H1 (cell line): Measurements from ENCODE around the gene ANK2. TPM values are rescaled to one million over a fixed set of nuclear protein-coding genes. Genes with fewer than 3 reads are reported as not detected.

Experiments
- CTCF ChIA-PET: fragments of 300-600 bp; sonication (Branson Sonifier 250); formaldehyde crosslinking; loops from one replicate; lab custom pipeline; 2021; ENCODE audit not compliant: partially characterized antibody; lab: Charles Lee
- POLR2A ChIA-PET: fragments of 300-600 bp; sonication (Branson Sonifier 250); formaldehyde crosslinking; loops from one replicate; lab custom pipeline; 2021; ENCODE audit warnings: inconsistent platforms; ENCODE audit not compliant: partially characterized antibody; lab: Charles Lee
- DNase-seq, 2 experiments: peaks; one replicate each; pipeline versions ENCODE4 v3.0.0 to v3.0.0-alpha.2; 2010 to 2022; ENCODE audit warnings: low spot score in 2 of 2, low read depth in 1 of 2, mixed read lengths in 1 of 2
- FAIRE-seq: peaks from 2 replicates; lab custom pipeline; 2011; peaks lifted over from hg19 to GRCh38; lab: Jason Lieb, UNC
- H2AFZ ChIP-seq: 2 replicates; pipeline ENCODE4 v1.8.1; 2012; ENCODE audit warnings: low read length, inconsistent platforms
- H2AK5ac ChIP-seq: 2 replicates; pipeline ENCODE4 v1.6.1; 2013; ENCODE audit warnings: low read depth, low read length
- H2BK120ac ChIP-seq: replicated peaks from 2 replicates; pipeline ENCODE3; 2013; ENCODE audit warnings: low read depth, low read length, inconsistent platforms
- H2BK12ac ChIP-seq: 2 replicates; pipeline ENCODE4 v1.6.1; 2013; ENCODE audit warnings: low read depth, low read length
- H2BK15ac ChIP-seq: 2 replicates; pipeline ENCODE4 v1.6.1; 2013; ENCODE audit warnings: low read length
- H2BK20ac ChIP-seq: 2 replicates; pipeline ENCODE4 v1.6.1; 2013; ENCODE audit warnings: low read length
- H2BK5ac ChIP-seq: 2 replicates; pipeline ENCODE4 v1.6.1; 2013; ENCODE audit warnings: low read depth, low read length
- H3K14ac ChIP-seq: 2 replicates; pipeline ENCODE4 v1.6.1; 2013; ENCODE audit warnings: inconsistent platforms; ENCODE audit not compliant: insufficient read length
- H3K18ac ChIP-seq: 2 replicates; pipeline ENCODE4 v1.6.1; 2013; ENCODE audit warnings: low read length; ENCODE audit errors: extremely low read depth
- H3K23ac ChIP-seq: 2 replicates; pipeline ENCODE4 v1.6.1; 2013; ENCODE audit warnings: inconsistent platforms; ENCODE audit not compliant: insufficient read length
- H3K23me2 ChIP-seq: 2 replicates; pipeline ENCODE4 v1.6.1; 2013; ENCODE audit warnings: low read depth, low read length
- H3K27ac ChIP-seq: 2 replicates; pipeline ENCODE4 v1.6.1; 2011; ENCODE audit warnings: low read depth, low read length, inconsistent platforms
- H3K27me3 ChIP-seq, 4 experiments: replicated peaks in 1 of 4; 1 replicate in 1 of 4; 2 replicates in 3 of 4; pipeline versions ENCODE4 v1.6.1 to v1.8.1; 2011 to 2013; ENCODE audit warnings: low read length in 3 of 4, mild to moderate bottlenecking in 3 of 4, inconsistent platforms in 2 of 4, mixed read lengths in 2 of 4, moderate library complexity in 1 of 4; ENCODE audit not compliant: control insufficient read depth in 3 of 4, insufficient read depth in 3 of 4; ENCODE audit errors: extremely low read depth in 1 of 4
- H3K36me3 ChIP-seq, 4 experiments: 2 replicates each; pipeline versions ENCODE4 v1.6.1 to v1.8.1; 2011 to 2013; ENCODE audit warnings: mild to moderate bottlenecking in 4 of 4, low read length in 3 of 4, moderate library complexity in 2 of 4, control low read depth in 1 of 4, inconsistent platforms in 1 of 4; ENCODE audit not compliant: insufficient read depth in 4 of 4, control insufficient read depth in 2 of 4
- H3K4ac ChIP-seq: replicated peaks from 2 replicates; pipeline ENCODE3; 2013; ENCODE audit warnings: low read length, low read depth, mixed read lengths, inconsistent platforms; ENCODE audit not compliant: insufficient read length
- H3K4me1 ChIP-seq, 4 experiments: replicated peaks in 1 of 4; 1 replicate in 1 of 4; 2 replicates in 3 of 4; pipeline versions ENCODE4 v1.6.1 to v1.8.1; 2011 to 2013; ENCODE audit warnings: low read length in 3 of 4, inconsistent platforms in 2 of 4, mixed read lengths in 1 of 4; ENCODE audit not compliant: insufficient read depth in 4 of 4, control insufficient read depth in 3 of 4
- H3K4me2 ChIP-seq, 2 experiments: 2 replicates each; pipeline versions ENCODE4 v1.6.1 to v1.8.1; 2011 to 2013; ENCODE audit warnings: low read depth in 2 of 2, low read length in 2 of 2, control low read depth in 1 of 2, inconsistent platforms in 1 of 2, mild to moderate bottlenecking in 1 of 2; ENCODE audit not compliant: insufficient read depth in 1 of 2
- H3K4me3 ChIP-seq, 4 experiments: fragments of 200-600, 300-600 bp in 1 of 4; sonication (generic), shearing (Covaris generic), sonication (Bioruptor Twin) in 1 of 4; 2 replicates each; pipeline versions ENCODE4 v1.5.1 to v1.8.1; 2011 to 2016; ENCODE audit warnings: low read length in 4 of 4, low read depth in 3 of 4, control low read depth in 2 of 4, inconsistent platforms in 2 of 4, mild to moderate bottlenecking in 2 of 4, mixed read lengths in 1 of 4, moderate library complexity in 1 of 4; ENCODE audit not compliant: insufficient read depth in 2 of 4; ENCODE audit errors: extremely low read depth in 1 of 4
- H3K56ac ChIP-seq: replicated peaks from 2 replicates; pipeline ENCODE3; 2013; ENCODE audit warnings: low read depth, mild to moderate bottlenecking, mixed read lengths, low read length, inconsistent platforms; ENCODE audit not compliant: insufficient read length
- H3K79me1 ChIP-seq: 2 replicates; pipeline ENCODE4 v1.6.1; 2013; ENCODE audit warnings: low read depth, low read length, control low read depth
- H3K79me2 ChIP-seq, 2 experiments: 2 replicates each; pipeline versions ENCODE4 v1.6.1 to v1.8.1; 2012 to 2013; ENCODE audit warnings: low read length in 2 of 2, mild to moderate bottlenecking in 2 of 2, inconsistent platforms in 1 of 2; ENCODE audit not compliant: insufficient read depth in 2 of 2, control insufficient read depth in 1 of 2
- H3K9ac ChIP-seq, 4 experiments: replicated peaks in 1 of 4; 1 replicate in 1 of 4; 2 replicates in 3 of 4; pipeline versions ENCODE4 v1.6.1 to v1.8.1; 2011 to 2013; ENCODE audit warnings: low read depth in 3 of 4, low read length in 3 of 4, control low read depth in 2 of 4, mild to moderate bottlenecking in 2 of 4, moderate library complexity in 2 of 4, inconsistent platforms in 1 of 4; ENCODE audit errors: extremely low read depth in 1 of 4
- H3K9me3 ChIP-seq, 2 experiments: 2 replicates each; pipeline versions ENCODE4 v1.6.1 to v1.8.1; 2012 to 2013; ENCODE audit warnings: mild to moderate bottlenecking in 2 of 2, moderate library complexity in 2 of 2, control low read depth in 1 of 2, inconsistent platforms in 1 of 2, low read depth in 1 of 2, low read length in 1 of 2, mixed read lengths in 1 of 2; ENCODE audit not compliant: insufficient read depth in 2 of 2
- H4K20me1 ChIP-seq, 2 experiments: replicated peaks in 1 of 2; 2 replicates each; pipeline versions ENCODE3 to v1.8.1; 2011 to 2013; ENCODE audit warnings: inconsistent platforms in 2 of 2, low read length in 2 of 2, mild to moderate bottlenecking in 1 of 2; ENCODE audit not compliant: insufficient read depth in 2 of 2, control insufficient read depth in 1 of 2
- H4K5ac ChIP-seq: 2 replicates; pipeline ENCODE4 v1.6.1; 2013; ENCODE audit warnings: low read length, low read depth, mixed read lengths, inconsistent platforms; ENCODE audit not compliant: insufficient read length
- H4K8ac ChIP-seq: 2 replicates; pipeline ENCODE4 v1.8.0; 2013; ENCODE audit warnings: mild to moderate bottlenecking, moderate library complexity, low read length, inconsistent platforms; ENCODE audit not compliant: insufficient read depth; ENCODE audit errors: extremely low read depth
- H4K91ac ChIP-seq: replicated peaks from 2 replicates; pipeline ENCODE3; 2013; ENCODE audit warnings: low read length, mixed read lengths, inconsistent platforms; ENCODE audit not compliant: insufficient read length
- CBX5 ChIP-seq: fragments of 300-800, 300-1000 bp; sonication (generic); IDR thresholded peaks from 2 replicates; pipeline ENCODE4 v1.7.1; 2016; ENCODE audit warnings: antibody characterized with exemption, low read length, low read depth
- JUN ChIP-seq: IDR thresholded peaks from 2 replicates; pipeline ENCODE4 v1.6.1; 2011; ENCODE audit warnings: low read depth, mild to moderate bottlenecking, improper control_type of control experiment, low read length
- PHF8 ChIP-seq: fragments of 200-600 bp; sonication (generic); conservative IDR thresholded peaks from 2 replicates; pipeline ENCODE4 v1.7.1; 2012; ENCODE audit warnings: low read depth, mild to moderate bottlenecking, inconsistent platforms, low read length, moderate library complexity
- WGBS, 2 experiments: shearing (Covaris generic) in 1 of 2; methylation state at CpG; one replicate each; pipeline versions ENCODE4 v1.1.6 to v1.1.7; 2013 to 2015; ENCODE audit warnings: low lambda C conversion rate in 2 of 2, mixed read lengths in 2 of 2, inconsistent platforms in 1 of 2, low coverage in 1 of 2, missing lambda C conversion rate in 1 of 2; ENCODE audit not compliant: insufficient replicate concordance in 2 of 2, insufficient coverage in 1 of 2, insufficient read length in 1 of 2; ENCODE audit errors: extremely low coverage in 1 of 2, missing lambda C conversion rate in 1 of 2; 5-methylcytosine and 5-hydroxymethylcytosine counted together
- polyA plus RNA-seq, 7 experiments: library from polyadenylated mRNA; depleted of rRNA in 3 of 7; stranded (reverse) in 5 of 7; unstranded in 2 of 7; fragments of >200 nt in 5 of 7; fragments of 200-250 nt in 2 of 7; gene quantifications; 1 replicate in 5 of 7; 2 replicates in 1 of 7; 4 replicates in 1 of 7; pipeline versions ENCODE4 v1.2.1 to v1.2.3, GENCODE V29; 2011 to 2013; ENCODE audit warnings: missing spikeins in 2 of 7, mixed read lengths in 2 of 7
- total RNA-seq: library from RNA; stranded (reverse); fragmentation: NEBNext Ultra II Directional; extraction: Animal tissue kit (Norgen Biotek cat#: 25700); gene quantifications from 2 replicates; pipeline ENCODE4 v1.2.1, GENCODE V29; 2021
- TF ChIP-seq, protein P1 (sequence below): IDR thresholded peaks from 2 replicates; pipeline ENCODE4 v1.6.1; 2012; ENCODE audit warnings: low read length, inconsistent platforms
- TF ChIP-seq, protein P2 (sequence below): IDR thresholded peaks from 2 replicates; pipeline ENCODE4 v1.6.1; 2011; ENCODE audit warnings: low read length, improper control_type of control experiment

The ANK2 gene
- total and polyA plus RNA-seq, 2 of the 8 experiments (the other 6 are each of a cell fraction or from before 2014, with no cell fraction given), result 14.2 to 35.1 TPM

DNA sequence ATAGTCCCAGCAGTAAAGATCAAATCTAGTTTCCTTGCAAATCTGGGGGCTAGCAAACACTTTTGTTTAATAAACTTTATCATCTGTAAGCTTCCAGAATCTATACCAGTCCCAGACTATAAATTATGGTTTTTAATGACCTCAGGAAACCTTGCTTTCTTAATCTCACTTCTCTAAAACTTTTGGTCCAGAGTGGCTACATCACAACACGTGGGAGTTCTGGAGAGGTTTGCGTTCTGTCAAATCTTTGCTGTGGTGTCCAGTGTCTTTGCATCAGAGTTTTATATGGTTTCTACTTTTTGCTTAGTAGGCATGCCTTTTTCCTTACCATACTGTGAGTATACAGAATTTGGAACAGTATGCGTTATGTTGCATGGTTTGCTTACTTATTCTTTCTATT, 193.9 kb downstream of the ANK2 start:
- CTCF ChIA-PET, result no interaction called here
- TF ChIP-seq, protein P1, sequence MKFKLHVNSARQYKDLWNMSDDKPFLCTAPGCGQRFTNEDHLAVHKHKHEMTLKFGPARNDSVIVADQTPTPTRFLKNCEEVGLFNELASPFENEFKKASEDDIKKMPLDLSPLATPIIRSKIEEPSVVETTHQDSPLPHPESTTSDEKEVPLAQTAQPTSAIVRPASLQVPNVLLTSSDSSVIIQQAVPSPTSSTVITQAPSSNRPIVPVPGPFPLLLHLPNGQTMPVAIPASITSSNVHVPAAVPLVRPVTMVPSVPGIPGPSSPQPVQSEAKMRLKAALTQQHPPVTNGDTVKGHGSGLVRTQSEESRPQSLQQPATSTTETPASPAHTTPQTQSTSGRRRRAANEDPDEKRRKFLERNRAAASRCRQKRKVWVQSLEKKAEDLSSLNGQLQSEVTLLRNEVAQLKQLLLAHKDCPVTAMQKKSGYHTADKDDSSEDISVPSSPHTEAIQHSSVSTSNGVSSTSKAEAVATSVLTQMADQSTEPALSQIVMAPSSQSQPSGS, result no peak
- TF ChIP-seq, protein P2, sequence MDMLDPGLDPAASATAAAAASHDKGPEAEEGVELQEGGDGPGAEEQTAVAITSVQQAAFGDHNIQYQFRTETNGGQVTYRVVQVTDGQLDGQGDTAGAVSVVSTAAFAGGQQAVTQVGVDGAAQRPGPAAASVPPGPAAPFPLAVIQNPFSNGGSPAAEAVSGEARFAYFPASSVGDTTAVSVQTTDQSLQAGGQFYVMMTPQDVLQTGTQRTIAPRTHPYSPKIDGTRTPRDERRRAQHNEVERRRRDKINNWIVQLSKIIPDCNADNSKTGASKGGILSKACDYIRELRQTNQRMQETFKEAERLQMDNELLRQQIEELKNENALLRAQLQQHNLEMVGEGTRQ, result no peak
- TF ChIP-seq CBX5, result no peak
- no peak for TF ChIP-seq PHF8
- no peak for TF ChIP-seq JUN

More for the DNA sequence above, 193.9 kb downstream of the ANK2 start:
- Histone ChIP-seq H3K79me2 (no peaks in the 10 kb centered on the region), H2BK12ac (no peak overlapping the region), H3K27ac (no peak overlapping the region), H2BK5ac (no peak overlapping the region), H3K79me1 (no peaks in the 10 kb centered on the region), H3K4ac (no peak overlapping the region), H2AFZ (no peak overlapping the region), H2BK20ac (no peak overlapping the region), H2BK15ac (no peak overlapping the region), H4K8ac (no peak overlapping the region), H3K4me1 (peaks cover 0 to 2% (median 0%) of the 10 kb centered on the region in 4 experiments; a peak in 2 of 7 replicates), H3K9ac (no peak overlapping the region), H3K23ac (no peak overlapping the region), H3K14ac (no peak overlapping the region), H4K5ac (no peak overlapping the region), H2BK120ac (no peak overlapping the region), H3K4me2 (no peak overlapping the region), H3K4me3 (no peak overlapping the region), H3K27me3 (peaks cover 0 to 1% (median 0%) of the 10 kb centered on the region in 4 experiments; a peak in 1 of 7 replicates), H3K36me3 (peaks cover 0 to 10% (median under 1%) of the 10 kb centered on the region in 4 experiments; a peak in 2 of 8 replicates), H3K56ac (no peak overlapping the region), H4K20me1 (no peaks in the 10 kb centered on the region), H3K9me3 (no peaks in the 10 kb centered on the region), H4K91ac (no peak overlapping the region), H2AK5ac (no peak overlapping the region), H3K23me2 (no peaks in the 10 kb centered on the region), H3K18ac (no peak overlapping the region)
- no peak for FAIRE-seq
- POLR2A ChIA-PET, result no interaction called here
- WGBS, 2 experiments, result 97% methylated on average over 3 of the region's 3 CpGs; no CpG with 5 or more reads in 1 of the 2 experiments
- no peak for DNase-seq
